ENCODE results near the gene APOF. TPM values are rescaled to one million over a fixed set of nuclear protein-coding genes. Genes with fewer than 3 reads are reported as not detected.
A peak's percentile ranks its signal among the peaks of the same experiment; 100 is the strongest.

APOF gene
- total and polyA plus RNA-seq, 9 of the 15 experiments (the other 6 are each of a cell fraction or from before 2014, with no cell fraction given): 0.09 to 0.15 (median 0.12) TPM; not detected in 5

GRCh38 chr12:56359851-56360767, 2.5 kb downstream of the APOF start, which contains the start of gene STAT2 (continued):
- peak in 1 of 2 experiments; percentile 77; a peak in 2 of 4 replicates for TF ChIP-seq ZMIZ1 (IDR thresholded peaks at IDR 0.05; ENCODE audit: low read depth in 2 of 2, low read length in 2 of 2)
- TF ChIP-seq CHD4 (IDR thresholded peaks at IDR 0.05; ENCODE audit: insufficient read depth, insufficient replicate concordance, low read depth, low read length, poor library complexity, severe bottlenecking): no peak
- no peak; the same call in 1 of the 2 replicates for TF ChIP-seq ZEB2 (IDR thresholded peaks at IDR 0.05)
- no peak for TF ChIP-seq ZNF280B (CRISPR knock-in tag; IDR thresholded peaks at IDR 0.05)
- peak; percentile 80 for TF ChIP-seq HNRNPLL (IDR thresholded peaks at IDR 0.05; ENCODE audit: low read depth, low read length, poor library complexity, severe bottlenecking)
- no peak for TF ChIP-seq TFE3 (CRISPR knock-in tag; IDR thresholded peaks at IDR 0.05)
- no peak for TF ChIP-seq BRD9 (IDR thresholded peaks at IDR 0.05; ENCODE audit: low read depth, partially characterized antibody)
- TF ChIP-seq ZNF436 (CRISPR knock-in tag; IDR thresholded peaks at IDR 0.05): no peak
- no peak for TF ChIP-seq YBX1 (IDR thresholded peaks at IDR 0.05)
- no peak for TF ChIP-seq PTTG1 (tag; IDR thresholded peaks at IDR 0.05; ENCODE audit: low read depth)
- no peak for TF ChIP-seq CEBPZ (IDR thresholded peaks at IDR 0.05; ENCODE audit: borderline replicate concordance, low read depth, low read length)
- TF ChIP-seq FOXJ2 (tag; IDR thresholded peaks at IDR 0.05): no peak
- peak; percentile 75 for TF ChIP-seq SUPT5H (IDR thresholded peaks at IDR 0.05)
- TF ChIP-seq ZNF184 (CRISPR knock-in tag; IDR thresholded peaks at IDR 0.05): no peak
- no peak for TF ChIP-seq U2AF1 (optimal IDR thresholded peaks at IDR 0.05; ENCODE audit: low read depth, low read length)

Data from K562 (cell line).